Activated CD8-positive, alpha-beta memory T cell treated with anti-CD3 and anti-CD28 coated beads, Interleukin-2, amount 50 U/mL, for 48 hours (primary cell): Measurements from ENCODE around the gene ELP4.

ENCODE experiments used
- DNase-seq: peaks from one replicate; pipeline ENCODE4 v3.0.0-alpha.2; 2020

The ELP4 gene

GRCh38 chr11:31815711-31816467, 306.3 kb downstream of the ELP4 start:
- no peak for DNase-seq

- DNase-seq = no peak
Observed at GRCh38 chr11:31816468-31817053, 307.0 kb downstream of the ELP4 start.

- no peak for DNase-seq
Observed at GRCh38 chr11:31817054-31817620, 307.6 kb downstream of the ELP4 start.

GRCh38 chr11:31817621-31818424, 308.3 kb downstream of the ELP4 start:
- DNase-seq = no peak

- no peak for DNase-seq
Observed at GRCh38 chr11:31818425-31818755, 308.8 kb downstream of the ELP4 start.

GRCh38 chr11:31818874-31819331, 309.3 kb downstream of the ELP4 start:
- DNase-seq = no peak

- DNase-seq = no peak
Observed at GRCh38 chr11:31819621-31820437, 310.3 kb downstream of the ELP4 start.

- no peak for DNase-seq
Observed at GRCh38 chr11:31820438-31820818, 310.9 kb downstream of the ELP4 start.

GRCh38 chr11:31821235-31821764, 311.7 kb downstream of the ELP4 start:
- no peak for DNase-seq

- DNase-seq = no peak
Observed at GRCh38 chr11:31821766-31822165, 312.2 kb downstream of the ELP4 start.

GRCh38 chr11:31822175-31822926, 312.8 kb downstream of the ELP4 start:
- no peak for DNase-seq

- DNase-seq = no peak
Observed at GRCh38 chr11:31822927-31823643, 313.5 kb downstream of the ELP4 start.

- DNase-seq = no peak
Observed at GRCh38 chr11:31823644-31824331, 314.2 kb downstream of the ELP4 start.

GRCh38 chr11:31824332-31824878, 314.8 kb downstream of the ELP4 start:
- DNase-seq = no peak

GRCh38 chr11:31824879-31825837, 315.6 kb downstream of the ELP4 start:
- DNase-seq = peak; percentile 51

- no peak for DNase-seq
Observed at GRCh38 chr11:31825838-31826484, 316.4 kb downstream of the ELP4 start.

GRCh38 chr11:31826536-31827438, 317.2 kb downstream of the ELP4 start:
- DNase-seq = no peak
